Measurements from ENCODE around the gene LSAMP. TPM values are rescaled to one million over a fixed set of nuclear protein-coding genes. Genes with fewer than 3 reads are reported as not detected.

LSAMP gene
- total RNA-seq, 1 experiment from 2014 or later: not detected

DNA sequence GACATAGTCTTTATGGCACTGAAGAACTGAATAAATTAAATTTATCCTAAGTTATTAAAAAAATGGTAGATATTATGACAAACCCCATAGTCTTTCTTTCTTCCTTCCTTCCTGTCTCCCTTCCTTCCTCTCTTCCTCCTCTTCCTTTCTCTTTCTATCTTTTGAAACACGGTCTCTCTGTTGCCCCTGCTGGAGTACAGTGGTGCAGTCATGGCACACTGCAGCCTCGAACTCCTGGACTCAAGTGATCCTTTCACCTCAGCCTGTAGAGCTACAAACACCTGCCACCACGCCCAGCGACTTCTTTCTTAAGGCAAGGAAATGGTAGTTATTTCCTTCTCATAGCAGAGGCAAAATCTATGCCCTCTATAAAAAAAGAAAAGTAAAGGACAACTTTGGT is 467.4 kb downstream of the LSAMP start:
- POLR2A ChIA-PET: no interaction called here
- peaks cover 6% of the 10 kb centered on the region for H3K4me1 Mint-ChIP-seq (ENCODE audit: low read depth, unreplicated experiment)
- no TSS peak for BruUV-seq (replicated peaks)
- CTCF ChIA-PET: no interaction called here
- no peak overlapping the region for H3K4me3 ChIP-seq (ENCODE audit: low read depth, low read length)
- intact Hi-C loops (cut with micrococcal nuclease; ENCODE audit: unreplicated experiment): no loop called here
- no peaks in the 10 kb centered on the region for H3K9me3 Mint-ChIP-seq (ENCODE audit: unreplicated experiment)
- no peaks in the 10 kb centered on the region for H3K36me3 Mint-ChIP-seq (ENCODE audit: insufficient read depth, unreplicated experiment)
- H3K9me3 ChIP-seq: no peaks in the 10 kb centered on the region
- no peak overlapping the region for H3K4me3 Mint-ChIP-seq (ENCODE audit: unreplicated experiment)
- peaks cover 5% of the 10 kb centered on the region for H3K27me3 Mint-ChIP-seq (ENCODE audit: insufficient read depth, unreplicated experiment)
- no peak overlapping the region for H3K27ac Mint-ChIP-seq (ENCODE audit: unreplicated experiment)
- TF ChIP-seq, protein P1, sequence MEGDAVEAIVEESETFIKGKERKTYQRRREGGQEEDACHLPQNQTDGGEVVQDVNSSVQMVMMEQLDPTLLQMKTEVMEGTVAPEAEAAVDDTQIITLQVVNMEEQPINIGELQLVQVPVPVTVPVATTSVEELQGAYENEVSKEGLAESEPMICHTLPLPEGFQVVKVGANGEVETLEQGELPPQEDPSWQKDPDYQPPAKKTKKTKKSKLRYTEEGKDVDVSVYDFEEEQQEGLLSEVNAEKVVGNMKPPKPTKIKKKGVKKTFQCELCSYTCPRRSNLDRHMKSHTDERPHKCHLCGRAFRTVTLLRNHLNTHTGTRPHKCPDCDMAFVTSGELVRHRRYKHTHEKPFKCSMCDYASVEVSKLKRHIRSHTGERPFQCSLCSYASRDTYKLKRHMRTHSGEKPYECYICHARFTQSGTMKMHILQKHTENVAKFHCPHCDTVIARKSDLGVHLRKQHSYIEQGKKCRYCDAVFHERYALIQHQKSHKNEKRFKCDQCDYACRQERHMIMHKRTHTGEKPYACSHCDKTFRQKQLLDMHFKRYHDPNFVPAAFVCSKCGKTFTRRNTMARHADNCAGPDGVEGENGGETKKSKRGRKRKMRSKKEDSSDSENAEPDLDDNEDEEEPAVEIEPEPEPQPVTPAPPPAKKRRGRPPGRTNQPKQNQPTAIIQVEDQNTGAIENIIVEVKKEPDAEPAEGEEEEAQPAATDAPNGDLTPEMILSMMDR (IDR thresholded peaks at IDR 0.05; ENCODE audit: insufficient read depth in 1 of 2, low read depth in 1 of 2, low read length in 1 of 2, severe bottlenecking in 1 of 2, unreplicated experiment in 1 of 2): no peak
- peaks cover 7% of the 10 kb centered on the region; the same call in 1 of the 2 replicates for H3K4me1 ChIP-seq
- H3K27me3 ChIP-seq (replicated peaks; ENCODE audit: control insufficient read depth, insufficient read depth, low read length): no peaks in the 10 kb centered on the region
- DNase-seq: no peak
- H3K36me3 ChIP-seq (ENCODE audit: control insufficient read depth, insufficient read depth, low read length): no peaks in the 10 kb centered on the region; the same call in 1 of the 2 replicates

DNA sequence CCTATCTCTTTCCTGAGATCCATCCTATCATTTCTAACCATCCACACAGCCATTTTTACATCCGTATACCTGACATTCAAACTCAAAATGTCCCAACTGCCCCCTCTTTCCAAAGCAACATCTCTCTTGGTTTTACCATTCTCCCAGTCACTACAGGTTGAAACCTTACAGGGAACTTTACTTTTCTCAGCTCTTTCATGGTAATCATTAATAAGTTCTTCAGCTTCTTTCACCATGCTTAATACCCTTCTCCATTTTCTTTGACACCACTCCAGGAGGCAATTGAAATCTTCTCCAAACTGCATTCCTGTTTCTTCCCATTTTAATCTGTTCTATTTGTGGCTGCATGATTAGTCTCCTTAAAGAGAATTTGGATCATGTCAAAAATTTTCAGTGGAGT is 469.5 kb downstream of the LSAMP start:
- no TSS peak for BruUV-seq (replicated peaks)
- Histone ChIP-seq H3K4me3 (ENCODE audit: low read depth, low read length) (no peak overlapping the region), H3K36me3 (ENCODE audit: control insufficient read depth, insufficient read depth, low read length) (no peaks in the 10 kb centered on the region; the same call in 1 of the 2 replicates), H3K9me3 (no peaks in the 10 kb centered on the region), H3K27me3 (replicated peaks; ENCODE audit: control insufficient read depth, insufficient read depth, low read length) (no peaks in the 10 kb centered on the region), H3K4me1 (peaks cover 7% of the 10 kb centered on the region; the same call in 1 of the 2 replicates)
- Mint-ChIP-seq H3K27ac (ENCODE audit: unreplicated experiment) (no peak overlapping the region), H3K27me3 (ENCODE audit: insufficient read depth, unreplicated experiment) (no peaks in the 10 kb centered on the region), H3K36me3 (ENCODE audit: insufficient read depth, unreplicated experiment) (no peaks in the 10 kb centered on the region), H3K4me3 (ENCODE audit: unreplicated experiment) (no peak overlapping the region), H3K4me1 (ENCODE audit: low read depth, unreplicated experiment) (peaks cover 6% of the 10 kb centered on the region), H3K9me3 (ENCODE audit: unreplicated experiment) (no peaks in the 10 kb centered on the region)
- CTCF ChIA-PET: no interaction called here
- DNase-seq: no peak
- TF ChIP-seq, protein P1 (IDR thresholded peaks at IDR 0.05; ENCODE audit: insufficient read depth in 1 of 2, low read depth in 1 of 2, low read length in 1 of 2, severe bottlenecking in 1 of 2, unreplicated experiment in 1 of 2): no peak
- intact Hi-C loops (cut with micrococcal nuclease; ENCODE audit: unreplicated experiment): no loop called here
- POLR2A ChIA-PET: no interaction called here

DNA sequence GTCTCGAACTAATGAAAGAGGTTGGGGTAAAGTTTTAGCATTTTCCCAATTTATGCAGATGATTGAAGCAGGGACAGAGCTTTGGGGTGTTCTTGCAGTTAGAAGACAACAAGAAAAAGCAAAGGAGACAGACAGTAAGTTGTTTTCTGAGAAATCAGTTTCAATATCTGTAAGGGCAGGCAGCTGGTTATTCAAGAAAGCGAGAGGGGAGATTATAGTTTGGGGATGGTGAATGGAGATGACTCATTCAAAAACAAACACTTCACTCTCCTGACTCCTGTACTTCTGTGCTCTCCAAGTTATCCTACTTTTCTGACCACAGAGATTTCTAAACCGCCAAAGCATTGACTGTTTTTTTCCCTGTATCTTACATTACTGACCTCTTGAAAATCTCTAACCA is 469.9 kb downstream of the LSAMP start:
- TF ChIP-seq, protein P1 (IDR thresholded peaks at IDR 0.05; ENCODE audit: insufficient read depth in 1 of 2, low read depth in 1 of 2, low read length in 1 of 2, severe bottlenecking in 1 of 2, unreplicated experiment in 1 of 2): no peak
- Histone ChIP-seq H3K27me3 (replicated peaks; ENCODE audit: control insufficient read depth, insufficient read depth, low read length) (no peaks in the 10 kb centered on the region), H3K36me3 (ENCODE audit: control insufficient read depth, insufficient read depth, low read length) (no peaks in the 10 kb centered on the region; the same call in 1 of the 2 replicates), H3K4me1 (peaks cover 7% of the 10 kb centered on the region; the same call in 1 of the 2 replicates), H3K9me3 (no peaks in the 10 kb centered on the region), H3K4me3 (ENCODE audit: low read depth, low read length) (no peak overlapping the region)
- H3K9me3 Mint-ChIP-seq (ENCODE audit: unreplicated experiment): no peaks in the 10 kb centered on the region
- no peaks in the 10 kb centered on the region for H3K36me3 Mint-ChIP-seq (ENCODE audit: insufficient read depth, unreplicated experiment)
- POLR2A ChIA-PET: no interaction called here
- no peak overlapping the region for H3K27ac Mint-ChIP-seq (ENCODE audit: unreplicated experiment)
- no peak for DNase-seq
- H3K27me3 Mint-ChIP-seq (ENCODE audit: insufficient read depth, unreplicated experiment): no peaks in the 10 kb centered on the region
- intact Hi-C loops (cut with micrococcal nuclease; ENCODE audit: unreplicated experiment): no loop called here
- peaks cover 6% of the 10 kb centered on the region for H3K4me1 Mint-ChIP-seq (ENCODE audit: low read depth, unreplicated experiment)
- CTCF ChIA-PET: no interaction called here
- no TSS peak for BruUV-seq (replicated peaks)
- no peak overlapping the region for H3K4me3 Mint-ChIP-seq (ENCODE audit: unreplicated experiment)

Data from Caco-2 (cell line).